Uterus (tissue), 2 donors: ENCODE results near the gene KCNAB1.

Source experiments
- POLR2A ChIP-seq, 2 donors: fragments of 450-650 bp; IDR thresholded peaks; one replicate each; pipeline ENCODE4 v1.6.1; 2016; ENCODE audit warnings: antibody characterized with exemption in 2 of 2, mild to moderate bottlenecking in 1 of 2, moderate library complexity in 1 of 2
- TF ChIP-seq, protein P1 (sequence below), 4 experiments: fragments of 200-600 bp in 2 of 4; fragments of 450-650 bp in 2 of 4; sonication (generic) in 2 of 4; IDR thresholded peaks; one replicate each; pipeline ENCODE4 v1.5.1; 2016 to 2019; ENCODE audit warnings: antibody characterized with exemption in 4 of 4, mild to moderate bottlenecking in 2 of 4, moderate library complexity in 1 of 4

DNA sequence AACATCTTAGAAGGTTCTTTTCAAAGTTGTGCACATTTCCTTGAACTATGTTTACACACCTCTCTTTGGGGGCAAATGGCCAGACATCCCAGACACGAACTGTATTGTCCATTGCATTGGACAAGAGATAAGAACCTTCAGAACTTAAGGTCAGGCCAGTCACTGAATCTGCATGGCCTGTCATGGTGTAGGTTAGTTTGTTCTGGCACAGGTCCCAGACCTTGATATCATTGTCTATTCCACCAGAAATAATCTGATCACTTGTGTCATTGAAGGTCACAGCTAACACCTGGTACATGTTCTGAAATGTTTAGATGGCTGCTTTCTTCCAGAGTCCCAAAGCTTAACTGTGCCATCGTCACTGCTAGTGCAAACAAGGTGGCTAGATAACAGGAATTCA lies 55.7 kb downstream of the KCNAB1 start:
- TF ChIP-seq, protein P1, sequence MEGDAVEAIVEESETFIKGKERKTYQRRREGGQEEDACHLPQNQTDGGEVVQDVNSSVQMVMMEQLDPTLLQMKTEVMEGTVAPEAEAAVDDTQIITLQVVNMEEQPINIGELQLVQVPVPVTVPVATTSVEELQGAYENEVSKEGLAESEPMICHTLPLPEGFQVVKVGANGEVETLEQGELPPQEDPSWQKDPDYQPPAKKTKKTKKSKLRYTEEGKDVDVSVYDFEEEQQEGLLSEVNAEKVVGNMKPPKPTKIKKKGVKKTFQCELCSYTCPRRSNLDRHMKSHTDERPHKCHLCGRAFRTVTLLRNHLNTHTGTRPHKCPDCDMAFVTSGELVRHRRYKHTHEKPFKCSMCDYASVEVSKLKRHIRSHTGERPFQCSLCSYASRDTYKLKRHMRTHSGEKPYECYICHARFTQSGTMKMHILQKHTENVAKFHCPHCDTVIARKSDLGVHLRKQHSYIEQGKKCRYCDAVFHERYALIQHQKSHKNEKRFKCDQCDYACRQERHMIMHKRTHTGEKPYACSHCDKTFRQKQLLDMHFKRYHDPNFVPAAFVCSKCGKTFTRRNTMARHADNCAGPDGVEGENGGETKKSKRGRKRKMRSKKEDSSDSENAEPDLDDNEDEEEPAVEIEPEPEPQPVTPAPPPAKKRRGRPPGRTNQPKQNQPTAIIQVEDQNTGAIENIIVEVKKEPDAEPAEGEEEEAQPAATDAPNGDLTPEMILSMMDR (IDR thresholded peaks at IDR 0.05): no peak
- no peak for TF ChIP-seq POLR2A (IDR thresholded peaks at IDR 0.05)
